KBM-7 (cell line): ENCODE results near the gene SMARCC2.

ENCODE experiments used
- DNase-seq: peaks from one replicate; pipeline ENCODE4 v3.0.0-alpha.2; 2015
- in situ Hi-C: fragments of 300-500 bp; cut with MboI; formaldehyde crosslinking; loops from 2 replicates; pipeline ENCODE4 v1.14.3; 2020; ENCODE audit warnings: low sequenced_read_pairs, low pct_unique_long_range_greater_than_20kb, mixed read lengths

Gene SMARCC2

GRCh38 chr12:56189099-56189917 is at the start of gene SMARCC2:
Gene SMARCC2 (minus strand): TSS chr12:56189483. CDS start chr12:56189461, 22 bp downstream.
- in situ Hi-C loops: no loop called here

GRCh38 chr12:56237552-56237951 is 48.3 kb upstream of the SMARCC2 start:
- in situ Hi-C loops: no loop called here
- DNase-seq: no peak

More at GRCh38 chr12:56189099-56189917, at the start of gene SMARCC2:
- peak; percentile 85 for DNase-seq

GRCh38 chr12:56236985-56237384 is 47.7 kb upstream of the SMARCC2 start:
- in situ Hi-C loops: no loop called here
- no peak for DNase-seq

- DNase-seq: no peak
- in situ Hi-C loops: no loop called here
Observed at GRCh38 chr12:56236091-56236490, 46.8 kb upstream of the SMARCC2 start.

GRCh38 chr12:56234746-56235436 is 45.6 kb upstream of the SMARCC2 start:
- DNase-seq: no peak
- in situ Hi-C loops: no loop called here

GRCh38 chr12:56231184-56231582 is 41.9 kb upstream of the SMARCC2 start:
- in situ Hi-C loops: no loop called here
- no peak for DNase-seq

- in situ Hi-C loops: no loop called here
- DNase-seq: no peak
Observed at GRCh38 chr12:56230432-56231183, 41.3 kb upstream of the SMARCC2 start.

- in situ Hi-C loops: no loop called here
- DNase-seq: peak; percentile 12
Observed at GRCh38 chr12:56229916-56230431, 40.7 kb upstream of the SMARCC2 start, which contains the start of gene SLC39A5. Gene SLC39A5 (plus strand): TSS chr12:56230051. CDS start chr12:56231275, 1,224 bp downstream.

- in situ Hi-C loops: no loop called here
- DNase-seq: no peak
Observed at GRCh38 chr12:56229082-56229481, 39.8 kb upstream of the SMARCC2 start.

- no peak for DNase-seq
- in situ Hi-C loops: no loop called here
Observed at GRCh38 chr12:56224954-56225353, 35.7 kb upstream of the SMARCC2 start.

- peak; percentile 98 for DNase-seq
- in situ Hi-C loops: no loop called here
Observed at GRCh38 chr12:56224102-56224701, 34.9 kb upstream of the SMARCC2 start, which contains the start of gene NABP2. Gene NABP2 (plus strand): TSS chr12:56224342. CDS start chr12:56224857, 515 bp downstream.

GRCh38 chr12:56223571-56224101 is 34.4 kb upstream of the SMARCC2 start:
- no peak for DNase-seq
- in situ Hi-C loops: no loop called here

- DNase-seq: no peak
- in situ Hi-C loops: no loop called here
Observed at GRCh38 chr12:56222531-56222895, 33.2 kb upstream of the SMARCC2 start.

- DNase-seq: peak; percentile 99
- in situ Hi-C loops: no loop called here
Observed at GRCh38 chr12:56221757-56222530, 32.7 kb upstream of the SMARCC2 start, which contains the start of gene RNF41. Gene RNF41 (minus strand): TSS chr12:56221922. CDS start chr12:56214047, 7,875 bp downstream.

- in situ Hi-C loops: no loop called here
- DNase-seq: peak; percentile 56
Observed at GRCh38 chr12:56221232-56221756, 32.0 kb upstream of the SMARCC2 start.

- DNase-seq: peak; percentile 85
- in situ Hi-C loops: no loop called here
Observed at GRCh38 chr12:56220611-56221231, 31.4 kb upstream of the SMARCC2 start.

GRCh38 chr12:56219840-56220239 is 30.6 kb upstream of the SMARCC2 start:
- DNase-seq: no peak
- in situ Hi-C loops: no loop called here
